Keratinocyte (primary cell): ENCODE results near the gene TRPC4.

Experiments
- EZH2 ChIP-seq: IDR thresholded peaks from one replicate; pipeline ENCODE4 v1.6.1; 2012; ENCODE audit warnings: inconsistent platforms, mild to moderate bottlenecking, low read length, moderate library complexity
- TF ChIP-seq, protein P1 (sequence below), 3 experiments: IDR thresholded peaks in 1 of 3; conservative IDR thresholded peaks in 1 of 3; optimal IDR thresholded peaks in 1 of 3; 2 replicates in 2 of 3; 3 replicates in 1 of 3; pipeline versions ENCODE3 to v1.5.1; 2011; ENCODE audit warnings: low read length in 3 of 3, mild to moderate bottlenecking in 3 of 3, moderate library complexity in 2 of 3, control low read depth in 1 of 3, inconsistent platforms in 1 of 3; ENCODE audit not compliant: insufficient read depth in 2 of 3; ENCODE audit errors: extremely low read depth in 1 of 3

DNA sequence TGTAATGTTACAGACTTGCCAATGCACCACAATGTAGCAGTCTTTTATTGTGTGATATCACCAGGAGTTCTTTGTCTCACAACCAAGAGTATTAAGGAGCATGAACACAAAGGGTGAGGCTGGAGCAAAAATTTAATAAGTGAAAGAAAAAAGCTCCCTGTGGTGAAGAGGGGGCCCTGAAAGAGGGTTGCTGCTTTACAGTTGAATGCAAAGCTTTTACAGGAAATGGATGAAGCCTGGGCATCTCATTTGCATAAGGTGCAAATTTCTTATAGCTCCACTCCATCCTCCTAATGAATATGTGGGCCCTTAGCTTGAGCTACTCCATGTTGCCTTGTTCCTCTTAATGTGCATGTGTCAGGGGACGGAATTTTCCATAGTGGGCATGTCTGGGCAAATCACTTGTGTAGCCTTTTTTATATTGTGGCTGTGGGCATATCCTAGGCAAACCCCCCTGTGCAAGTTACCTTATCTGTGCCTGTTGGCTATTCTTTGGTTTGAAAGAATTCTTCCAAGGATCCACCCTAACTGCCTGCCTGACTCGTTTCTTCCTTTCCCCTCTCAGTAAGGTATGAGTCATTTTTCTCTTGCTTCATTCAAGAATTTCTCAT lies 45.3 kb upstream of the TRPC4 start:
- TF ChIP-seq, protein P1, sequence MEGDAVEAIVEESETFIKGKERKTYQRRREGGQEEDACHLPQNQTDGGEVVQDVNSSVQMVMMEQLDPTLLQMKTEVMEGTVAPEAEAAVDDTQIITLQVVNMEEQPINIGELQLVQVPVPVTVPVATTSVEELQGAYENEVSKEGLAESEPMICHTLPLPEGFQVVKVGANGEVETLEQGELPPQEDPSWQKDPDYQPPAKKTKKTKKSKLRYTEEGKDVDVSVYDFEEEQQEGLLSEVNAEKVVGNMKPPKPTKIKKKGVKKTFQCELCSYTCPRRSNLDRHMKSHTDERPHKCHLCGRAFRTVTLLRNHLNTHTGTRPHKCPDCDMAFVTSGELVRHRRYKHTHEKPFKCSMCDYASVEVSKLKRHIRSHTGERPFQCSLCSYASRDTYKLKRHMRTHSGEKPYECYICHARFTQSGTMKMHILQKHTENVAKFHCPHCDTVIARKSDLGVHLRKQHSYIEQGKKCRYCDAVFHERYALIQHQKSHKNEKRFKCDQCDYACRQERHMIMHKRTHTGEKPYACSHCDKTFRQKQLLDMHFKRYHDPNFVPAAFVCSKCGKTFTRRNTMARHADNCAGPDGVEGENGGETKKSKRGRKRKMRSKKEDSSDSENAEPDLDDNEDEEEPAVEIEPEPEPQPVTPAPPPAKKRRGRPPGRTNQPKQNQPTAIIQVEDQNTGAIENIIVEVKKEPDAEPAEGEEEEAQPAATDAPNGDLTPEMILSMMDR (optimal IDR thresholded peaks at IDR 0.05 in 1 of 3, IDR thresholded peaks at IDR 0.05 in 1 of 3, conservative IDR thresholded peaks at IDR 0.05 in 1 of 3; ENCODE audit: extremely low read depth in 1 of 3, insufficient read depth in 2 of 3, low read length in 3 of 3): no peak
- TF ChIP-seq EZH2: no peak
